Measurements from ENCODE around the gene DSCAML1. TPM values are rescaled to one million over a fixed set of nuclear protein-coding genes. Genes with fewer than 3 reads are reported as not detected.

DSCAML1 gene
- total RNA-seq, 1 experiment from 2014 or later: 0.90 TPM

GRCh38 chr11:117673602-117674001, 123.4 kb downstream of the DSCAML1 start:
- H3K27me3 Mint-ChIP-seq (ENCODE audit: low read depth): peaks cover 10% of the 10 kb centered on the region
- no peak for ATAC-seq

GRCh38 chr11:117671370-117671769, 125.6 kb downstream of the DSCAML1 start:
- H3K27ac Mint-ChIP-seq: peak overlapping the region; percentile 64; the same call in 1 of the 2 replicates
- no peaks in the 10 kb centered on the region for H3K9me3 Mint-ChIP-seq
- H3K27me3 Mint-ChIP-seq (ENCODE audit: low read depth): peaks cover 10% of the 10 kb centered on the region
- ChIA-PET POLR2A (interaction anchor here (0.7 to 1.5 kb wide), 5 partner anchors 12 to 493 kb away, joined by 3 to 13 read pairs (median 5); partner anchors contain the start of gene SIDT2), CTCF (interaction anchor here (0.6 to 2.1 kb wide), 4 partner anchors 105 to 245 kb away, joined by 3 to 6 read pairs (median 4); no protein-coding TSS in a partner anchor)
- TF ChIP-seq ERG (CRISPR knock-in tag; IDR thresholded peaks at IDR 0.05): no peak
- TF ChIP-seq ATF1 (CRISPR knock-in tag; IDR thresholded peaks at IDR 0.05): no peak
- TF ChIP-seq NFYB (CRISPR knock-in tag; conservative IDR thresholded peaks at IDR 0.05; ENCODE audit: low read depth): no peak
- no peak for TF ChIP-seq CDX4 (CRISPR knock-in tag; IDR thresholded peaks at IDR 0.05; ENCODE audit: borderline replicate concordance)
- TF ChIP-seq IRF2 (CRISPR knock-in tag; IDR thresholded peaks at IDR 0.05; ENCODE audit: borderline replicate concordance, low read depth): no peak
- TF ChIP-seq JAZF1 (CRISPR knock-in tag; IDR thresholded peaks at IDR 0.05): no peak
- TF ChIP-seq SP1 (CRISPR knock-in tag; conservative IDR thresholded peaks at IDR 0.05): no peak
- TF ChIP-seq NFATC4 (CRISPR knock-in tag; IDR thresholded peaks at IDR 0.05): no peak
- peaks cover 45% of the 10 kb centered on the region for H3K4me1 Mint-ChIP-seq
- DNase-seq (ENCODE audit: low spot score) (no peak), ATAC-seq (no peak)
- no peaks in the 10 kb centered on the region for H3K36me3 Mint-ChIP-seq
- H3K4me3 Mint-ChIP-seq: no peak overlapping the region; the same call in 1 of the 2 replicates

More at GRCh38 chr11:117673602-117674001, 123.4 kb downstream of the DSCAML1 start:
- Mint-ChIP-seq H3K27ac (no peak overlapping the region), H3K36me3 (no peaks in the 10 kb centered on the region), H3K4me3 (no peak overlapping the region), H3K4me1 (peaks cover 46% of the 10 kb centered on the region), H3K9me3 (no peaks in the 10 kb centered on the region)
- CTCF ChIA-PET: no interaction called here
- TF ChIP-seq TEAD4 (CRISPR knock-in tag; IDR thresholded peaks at IDR 0.05) (no peak), CREB1 (CRISPR knock-in tag; IDR thresholded peaks at IDR 0.05) (no peak), ZNF263 (CRISPR knock-in tag; IDR thresholded peaks at IDR 0.05; ENCODE audit: low read depth) (no peak), ZNF532 (CRISPR knock-in tag; IDR thresholded peaks at IDR 0.05; ENCODE audit: borderline replicate concordance) (no peak), TP53 (CRISPR knock-in tag; IDR thresholded peaks at IDR 0.05) (no peak), IRF2 (CRISPR knock-in tag; IDR thresholded peaks at IDR 0.05; ENCODE audit: borderline replicate concordance, low read depth) (no peak), MXD4 (CRISPR knock-in tag; IDR thresholded peaks at IDR 0.05; ENCODE audit: borderline replicate concordance) (no peak), ZNF425 (CRISPR knock-in tag; conservative IDR thresholded peaks at IDR 0.05) (no peak), FOXK1 (CRISPR knock-in tag; IDR thresholded peaks at IDR 0.05) (no peak), JUN (CRISPR knock-in tag; IDR thresholded peaks at IDR 0.05) (no peak), FOXP4 (CRISPR knock-in tag; IDR thresholded peaks at IDR 0.05) (no peak)
- POLR2A ChIA-PET: no interaction called here
- DNase-seq (ENCODE audit: low spot score): no peak
